GM21515 (cell line): ENCODE measurements around the gene LNX2.

Experiments used
- ATAC-seq: cut with Tn5 transposase; IDR thresholded peaks from one replicate; pipeline ENCODE4 v1.9.1; 2021; ENCODE audit not compliant: unreplicated experiment

Gene LNX2

DNA sequence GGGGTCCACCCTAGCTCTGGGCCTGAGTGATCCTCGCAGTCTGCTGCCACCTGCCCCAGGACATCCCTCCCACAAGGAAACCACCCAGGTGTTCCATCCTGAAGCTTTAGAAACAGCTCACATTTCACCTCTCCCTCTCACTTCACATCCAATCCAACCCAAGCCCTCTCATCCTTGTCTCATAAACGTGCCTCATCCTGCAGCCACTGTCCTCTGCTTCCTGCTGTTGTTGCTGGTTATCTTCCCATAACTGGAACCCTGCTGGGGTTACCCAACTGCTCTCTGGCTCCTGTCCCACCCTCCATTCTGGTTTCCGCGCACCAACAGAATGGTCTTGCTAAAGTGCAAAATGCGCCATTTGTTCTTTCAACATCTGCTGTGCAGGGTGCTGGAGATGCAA lies 110.2 kb downstream of the LNX2 start:
- ATAC-seq, result no peak

GRCh38 chr13:27508802-27509201 lies 111.5 kb downstream of the LNX2 start:
- ATAC-seq, result no peak

- ATAC-seq, result no peak
Observed at GRCh38 chr13:27505792-27506191, 114.5 kb downstream of the LNX2 start.

DNA sequence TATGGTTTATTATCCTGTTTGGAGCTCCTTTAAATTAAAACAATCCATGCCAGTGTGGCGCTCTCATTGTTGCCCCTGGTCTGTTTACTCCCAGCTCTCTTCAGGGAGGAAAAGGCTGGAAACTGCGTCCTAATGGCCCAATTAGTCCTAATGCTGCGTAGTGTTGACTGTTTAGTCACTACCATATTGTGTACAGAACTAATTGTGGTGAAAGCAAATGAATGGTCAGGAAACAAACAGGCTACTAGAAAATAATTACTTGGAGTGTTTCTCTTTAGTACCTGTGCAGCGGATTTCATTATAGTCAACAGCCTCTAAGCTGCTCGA lies 115.5 kb downstream of the LNX2 start:
- no peak for ATAC-seq

GRCh38 chr13:27504128-27504867 lies 116.0 kb downstream of the LNX2 start:
- ATAC-seq, result no peak

DNA sequence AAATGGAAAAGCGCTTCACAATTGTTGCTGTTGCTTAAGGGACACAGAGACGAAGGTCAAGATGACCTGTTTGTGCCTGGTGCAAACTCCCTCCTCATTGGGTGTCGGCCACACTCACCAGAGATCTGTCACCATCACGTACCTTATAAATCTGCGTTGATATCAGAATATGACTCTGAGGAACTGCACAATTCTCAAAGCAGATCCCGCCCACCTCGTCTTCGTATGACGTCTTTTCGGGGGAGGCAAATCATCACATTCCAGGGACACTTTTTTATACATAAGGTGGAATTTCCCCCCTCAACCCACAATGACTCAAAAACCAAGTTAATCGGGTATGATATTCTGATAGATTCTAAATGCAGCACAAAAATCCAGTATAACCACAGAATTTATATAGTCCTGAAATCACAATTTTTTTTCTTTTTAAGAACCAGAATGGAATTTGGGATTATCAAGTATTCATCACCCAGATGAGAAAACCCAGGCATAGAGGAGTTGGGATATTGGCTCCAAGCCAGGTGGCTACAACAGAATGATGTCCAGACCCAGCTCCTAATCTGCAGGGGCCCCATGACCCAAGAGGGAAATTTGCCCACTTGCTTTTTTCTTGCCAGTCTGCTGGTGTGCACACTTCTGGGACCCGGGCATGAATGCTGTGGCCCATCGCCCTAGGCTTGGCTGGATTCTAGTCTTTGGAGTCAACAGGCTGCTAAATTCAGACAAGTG lies 119.4 kb downstream of the LNX2 start:
- ATAC-seq, result no peak

DNA sequence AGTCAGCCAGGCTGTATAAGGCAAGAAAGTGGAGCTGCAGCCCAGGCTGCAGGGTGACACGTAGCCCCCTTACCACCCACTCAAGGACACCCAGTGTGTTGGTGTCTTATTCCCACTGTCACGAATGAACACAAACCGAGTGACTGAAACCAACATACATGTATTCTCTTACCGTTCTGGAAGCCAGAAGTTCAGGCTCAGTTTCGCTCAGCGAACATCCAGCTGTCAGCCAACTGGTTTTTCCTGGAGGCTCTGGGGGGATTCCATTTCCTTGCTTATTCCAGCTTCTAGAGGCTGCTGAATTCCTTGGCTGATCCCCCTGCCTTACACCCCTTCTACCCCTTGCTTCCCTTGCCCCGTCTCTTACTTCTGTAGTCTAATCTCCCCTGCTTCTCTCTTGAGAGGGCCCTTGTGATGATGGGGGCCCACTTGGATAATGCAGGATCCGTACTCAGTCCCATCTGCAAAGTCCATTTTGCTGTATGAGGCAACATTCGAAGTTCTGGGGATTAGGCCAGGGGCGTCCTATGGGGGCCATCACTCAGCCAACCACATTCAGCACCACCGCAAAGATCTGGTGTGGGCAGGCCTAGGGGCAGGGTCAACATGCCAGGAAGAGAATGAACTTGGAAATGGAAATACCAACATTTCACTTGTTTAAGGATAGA lies 122.6 kb downstream of the LNX2 start:
- no peak for ATAC-seq

DNA sequence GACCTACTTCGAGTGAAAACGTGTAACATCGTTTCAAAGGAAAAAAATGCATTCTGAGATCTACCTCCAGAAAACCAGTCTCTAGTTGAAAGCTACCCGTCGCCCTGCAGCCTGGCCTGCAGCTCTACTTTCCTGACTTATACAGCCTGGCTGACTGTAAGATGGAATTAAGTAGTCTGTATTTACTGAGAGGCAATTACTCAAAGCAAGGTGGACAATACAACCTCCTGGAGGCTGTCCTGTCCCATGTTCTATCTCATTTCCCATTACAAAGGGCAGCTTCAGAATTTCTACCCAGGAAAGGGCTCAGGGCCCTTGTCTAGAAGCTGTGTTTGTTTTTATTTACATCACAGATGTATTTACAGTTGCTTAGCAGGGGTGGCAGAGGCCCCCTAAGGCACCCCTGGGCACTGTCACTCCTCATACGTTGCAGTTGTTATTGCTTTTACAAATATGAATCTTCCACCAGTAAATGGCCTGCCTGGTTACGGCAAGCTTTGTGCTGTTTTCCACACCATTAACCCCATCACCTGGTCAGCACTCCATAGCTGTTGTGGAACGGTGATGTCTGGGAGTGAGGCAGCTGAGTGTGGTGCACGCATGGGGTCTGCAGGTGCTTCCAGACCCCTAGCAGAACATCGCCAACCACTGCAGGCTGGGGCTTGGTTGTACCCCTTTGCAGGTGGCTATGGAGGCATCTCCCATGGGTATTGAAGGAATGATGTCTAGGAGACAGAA lies 123.6 kb downstream of the LNX2 start:
- ATAC-seq, result no peak

GRCh38 chr13:27496006-27496405 lies 124.3 kb downstream of the LNX2 start:
- no peak for ATAC-seq
